Measurements from ENCODE around the gene ANKFY1.

- TF ChIP-seq CTCF (IDR thresholded peaks at IDR 0.05; ENCODE audit: low read depth, low read length, poor library complexity, severe bottlenecking) (no peak), EZH2phosphoT487 (IDR thresholded peaks at IDR 0.05; ENCODE audit: borderline replicate concordance, low read length) (no peak)
These were observed 42.6 kb downstream of the ANKFY1 start for GRCh38 chr17:4221163-4221562.

Measured in DOHH2 (cell line).